HG02884 (cell line): ENCODE results near the gene PFKL.

Experiments used
- ATAC-seq: cut with Tn5 transposase; IDR thresholded peaks from one replicate; pipeline ENCODE4 v1.9.1; 2021; ENCODE audit warnings: mild to moderate bottlenecking, moderate library complexity; ENCODE audit not compliant: unreplicated experiment

PFKL gene

GRCh38 chr21:44310628-44311507, 11.0 kb downstream of the PFKL start:
- no peak for ATAC-seq

DNA sequence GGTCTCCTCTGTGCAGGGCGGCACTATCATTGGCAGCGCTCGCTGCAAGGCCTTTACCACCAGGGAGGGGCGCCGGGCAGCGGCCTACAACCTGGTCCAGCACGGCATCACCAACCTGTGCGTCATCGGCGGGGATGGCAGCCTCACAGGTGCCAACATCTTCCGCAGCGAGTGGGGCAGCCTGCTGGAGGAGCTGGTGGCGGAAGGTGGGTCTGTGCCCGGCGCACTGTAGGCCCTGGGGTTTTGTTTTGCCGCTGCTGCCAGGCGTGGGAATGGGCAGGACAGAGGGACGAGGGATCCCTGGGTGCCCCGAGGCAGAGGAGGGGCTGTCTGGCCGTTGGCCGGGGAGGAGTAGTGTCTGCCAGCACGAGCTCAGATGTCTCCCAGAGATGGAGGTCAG, 12.2 kb downstream of the PFKL start:
- ATAC-seq: no peak

DNA sequence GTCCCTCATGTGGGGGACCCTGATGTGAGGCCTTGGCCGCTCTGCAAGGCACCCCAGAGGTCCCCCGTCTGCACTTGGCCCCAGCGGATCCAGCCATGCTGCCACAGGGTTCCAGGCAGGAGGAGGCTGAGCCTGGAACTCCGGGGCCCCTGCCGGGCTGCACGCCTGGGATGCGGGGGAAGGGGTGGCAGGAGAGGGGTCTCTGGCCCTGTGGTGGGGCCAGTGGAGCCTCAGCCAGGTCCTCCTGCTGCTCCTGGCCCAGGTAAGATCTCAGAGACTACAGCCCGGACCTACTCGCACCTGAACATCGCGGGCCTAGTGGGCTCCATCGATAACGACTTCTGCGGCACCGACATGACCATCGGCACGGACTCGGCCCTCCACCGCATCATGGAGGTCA, 12.9 kb downstream of the PFKL start:
- no peak for ATAC-seq

- no peak for ATAC-seq
These were observed 13.6 kb downstream of the PFKL start for GRCh38 chr21:44313451-44313850.

DNA sequence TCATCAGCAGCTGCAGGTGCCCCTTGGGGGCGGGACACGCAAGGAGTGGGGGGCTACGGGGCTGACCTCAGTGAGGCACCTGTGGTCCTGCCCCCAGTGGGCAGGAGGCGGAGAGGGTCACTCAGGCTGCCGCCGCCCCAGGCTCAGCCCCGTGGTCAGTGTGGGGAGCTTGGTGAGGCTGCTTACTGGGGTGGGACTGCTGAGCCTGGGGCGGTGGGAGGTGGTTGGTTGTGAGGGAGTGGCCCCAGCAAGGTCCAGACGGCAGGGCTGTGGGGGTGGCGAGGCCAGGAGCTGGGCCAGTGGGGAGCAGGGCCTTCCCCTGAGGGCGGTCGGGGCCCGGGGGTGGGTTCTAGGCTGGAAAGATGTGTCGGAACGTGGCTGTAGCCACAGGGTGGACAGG, 14.3 kb downstream of the PFKL start:
- no peak for ATAC-seq

DNA sequence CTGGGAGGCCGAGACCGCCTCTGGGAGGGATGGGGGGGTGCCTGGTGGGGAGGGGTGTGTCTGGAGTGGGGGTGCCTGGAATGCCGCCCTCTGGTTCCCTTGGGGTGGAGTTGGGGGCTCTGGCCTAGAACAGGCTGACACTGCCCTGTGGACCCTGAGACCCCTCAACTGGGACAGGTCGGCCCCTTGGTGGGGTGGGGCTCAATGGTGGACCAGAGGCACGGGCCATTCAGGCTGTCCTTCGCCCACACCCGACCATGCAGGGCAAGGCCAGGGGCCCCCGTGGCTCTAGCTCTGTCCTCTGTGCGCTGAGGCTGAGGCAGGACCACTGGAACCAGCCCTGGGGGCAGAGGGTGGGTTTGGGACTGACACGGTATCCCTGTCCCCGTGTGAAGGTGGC, 14.7 kb downstream of the PFKL start:
- no peak for ATAC-seq

DNA sequence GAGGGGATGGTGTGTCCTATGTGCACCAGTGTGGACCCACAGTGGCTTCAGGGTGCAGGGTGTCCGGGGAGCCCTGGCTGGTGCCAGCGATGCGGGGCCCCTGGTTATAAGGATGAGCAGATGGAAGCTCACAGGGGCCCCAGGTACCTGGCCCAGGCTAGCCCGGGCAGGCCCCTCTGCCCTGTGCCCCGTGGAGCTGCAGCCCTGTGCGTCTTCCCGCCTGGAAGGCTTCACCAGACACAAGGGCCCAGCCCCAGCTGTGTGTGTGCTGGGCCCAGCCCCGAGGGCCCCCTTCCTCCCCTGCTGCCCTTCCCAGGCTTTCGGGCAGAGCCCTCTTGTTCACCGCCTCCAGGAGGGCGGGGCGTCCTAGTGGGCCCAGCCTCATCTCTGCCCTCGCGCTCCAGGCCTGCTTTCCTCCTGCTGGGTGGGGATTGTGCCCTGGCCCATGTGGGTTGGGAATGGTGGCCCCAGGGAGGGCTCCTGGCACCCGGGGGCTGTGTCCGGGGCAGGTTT, 15.9 kb downstream of the PFKL start:
- no peak for ATAC-seq

DNA sequence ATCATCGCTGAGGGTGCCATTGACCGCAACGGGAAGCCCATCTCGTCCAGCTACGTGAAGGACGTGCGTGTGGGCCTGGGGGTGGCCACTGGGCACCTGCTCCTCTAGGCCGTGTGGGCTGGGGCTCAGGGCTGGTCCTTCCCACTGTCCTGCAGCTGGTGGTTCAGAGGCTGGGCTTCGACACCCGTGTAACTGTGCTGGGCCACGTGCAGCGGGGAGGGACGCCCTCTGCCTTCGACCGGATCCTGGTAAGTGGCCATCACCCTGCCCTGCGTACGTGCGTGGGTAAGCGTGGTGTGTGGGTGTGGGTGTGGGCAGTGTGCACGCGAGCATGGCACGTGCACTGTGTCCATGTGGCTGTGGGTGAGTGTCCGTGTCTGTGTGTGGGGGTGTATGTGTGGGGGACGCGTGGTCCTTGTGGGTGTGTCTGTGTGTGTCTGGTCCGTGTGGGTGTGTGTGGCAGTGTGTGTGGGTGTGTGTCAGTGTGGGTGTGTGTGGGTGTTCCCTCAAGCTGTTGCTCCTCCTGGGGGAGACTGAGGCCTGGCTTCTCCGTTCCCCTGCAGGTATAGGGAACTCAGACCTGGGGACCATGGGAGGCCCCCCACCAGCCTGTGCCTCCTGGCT, 16.5 kb downstream of the PFKL start:
- ATAC-seq: no peak

DNA sequence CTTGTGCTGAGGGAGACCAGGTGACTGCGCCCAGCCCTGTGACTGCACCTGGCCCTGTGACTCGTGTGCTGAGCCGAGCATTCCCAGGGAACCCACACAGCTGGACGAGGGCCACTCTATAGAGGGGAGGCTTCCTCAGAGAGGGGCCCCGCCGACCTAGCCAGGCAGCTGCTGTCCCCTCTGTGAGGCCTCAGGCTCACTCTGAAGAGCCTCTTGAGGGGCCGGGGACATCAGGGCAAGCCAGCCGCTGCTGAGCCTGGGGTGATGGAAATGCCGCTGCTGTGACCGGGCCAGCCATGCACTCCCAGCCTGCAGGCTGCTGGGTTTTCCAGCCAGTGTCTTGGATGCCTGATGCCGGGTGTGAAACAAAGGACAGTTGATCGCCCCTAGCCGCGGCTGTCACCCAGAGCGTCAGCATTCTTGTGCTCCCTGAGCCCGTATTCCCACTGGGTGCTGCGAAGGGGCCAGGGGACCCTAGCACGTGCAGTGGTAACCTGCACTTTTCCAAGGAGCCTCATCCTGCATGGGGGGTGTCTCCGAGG, 17.5 kb downstream of the PFKL start:
- ATAC-seq: no peak

DNA sequence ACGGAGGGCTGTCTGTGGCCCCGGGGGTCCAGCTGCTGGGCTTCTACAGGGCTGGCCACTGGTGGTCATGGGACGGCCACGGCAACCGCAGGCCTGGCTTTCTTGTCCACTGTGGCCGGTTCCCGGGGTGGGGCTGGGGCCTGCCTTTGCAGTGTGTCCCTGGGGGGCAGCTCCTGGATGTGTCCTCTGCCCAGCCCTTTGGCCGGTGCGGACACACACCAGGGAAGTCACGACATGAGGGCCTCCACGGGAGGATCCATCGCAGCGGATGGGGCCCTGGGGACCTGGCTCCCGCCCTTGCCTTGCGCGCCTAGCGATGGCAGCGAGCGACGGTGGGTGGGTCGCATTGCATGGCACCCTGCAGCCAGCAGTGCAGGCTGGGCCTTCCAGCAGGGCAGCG, 18.0 kb downstream of the PFKL start:
- no peak for ATAC-seq

GRCh38 chr21:44318489-44319285, 18.8 kb downstream of the PFKL start:
- ATAC-seq: no peak

DNA sequence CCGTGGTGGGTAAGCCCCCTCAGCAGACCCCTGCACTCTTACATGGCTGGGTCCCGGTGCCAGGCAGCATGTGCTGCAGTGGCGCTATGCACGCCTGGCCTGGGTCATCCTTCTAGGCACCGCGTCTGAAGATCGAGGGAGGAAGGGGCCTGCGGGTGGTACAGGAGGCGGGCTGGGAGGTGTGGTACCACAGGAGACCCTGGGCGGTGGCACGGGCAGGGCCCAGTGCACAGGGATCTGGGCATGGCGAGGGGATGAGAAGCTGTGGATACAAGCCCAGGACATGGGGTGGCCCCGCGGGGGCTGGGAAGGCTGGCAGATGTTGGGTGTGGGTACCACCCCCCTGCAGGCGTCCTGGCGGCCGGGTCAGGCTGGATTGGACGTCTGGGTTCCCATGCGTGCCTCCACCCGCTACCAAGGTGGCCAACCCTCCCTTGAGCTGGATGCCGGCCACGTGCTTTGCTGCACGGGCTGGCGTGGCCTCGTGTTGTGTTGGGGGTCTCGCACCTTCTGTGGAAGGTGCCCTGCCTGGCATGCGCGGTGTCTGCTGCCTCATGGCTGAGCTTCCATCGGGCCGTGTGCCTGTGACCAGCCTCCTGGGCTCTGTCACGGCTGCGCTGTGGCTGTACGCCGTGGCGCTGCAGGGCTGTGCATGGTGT, 19.7 kb downstream of the PFKL start:
- no peak for ATAC-seq

GRCh38 chr21:44320847-44321246, 21.0 kb downstream of the PFKL start:
- no peak for ATAC-seq

DNA sequence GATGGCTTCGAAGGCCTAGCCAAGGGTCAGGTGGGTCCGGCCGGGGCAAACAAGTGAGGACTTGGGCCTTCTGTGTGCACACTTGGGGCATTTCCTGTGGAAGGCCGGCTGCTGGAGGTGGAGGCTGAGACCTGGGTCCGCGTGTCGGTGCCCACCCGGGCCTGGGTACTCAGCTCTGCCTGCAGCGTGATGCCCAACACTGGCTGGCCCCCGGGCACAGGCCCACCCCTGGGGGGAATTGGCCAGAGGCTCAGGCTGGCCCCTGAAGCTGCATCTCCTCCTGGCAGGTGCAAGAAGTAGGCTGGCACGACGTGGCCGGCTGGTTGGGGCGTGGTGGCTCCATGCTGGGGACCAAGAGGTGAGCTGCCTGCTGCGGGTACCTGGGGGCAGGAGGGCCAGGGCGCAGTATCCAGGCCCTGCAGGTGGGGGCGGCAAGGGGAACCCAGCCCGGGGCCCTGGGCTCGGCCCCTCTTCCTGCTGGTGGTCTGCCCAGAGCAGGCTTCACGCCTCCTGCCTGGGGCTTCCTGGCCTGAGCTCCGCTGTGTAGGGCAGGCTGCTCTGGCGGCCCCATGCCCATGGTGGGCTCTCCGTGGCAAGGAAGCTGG, 22.1 kb downstream of the PFKL start:
- no peak for ATAC-seq

DNA sequence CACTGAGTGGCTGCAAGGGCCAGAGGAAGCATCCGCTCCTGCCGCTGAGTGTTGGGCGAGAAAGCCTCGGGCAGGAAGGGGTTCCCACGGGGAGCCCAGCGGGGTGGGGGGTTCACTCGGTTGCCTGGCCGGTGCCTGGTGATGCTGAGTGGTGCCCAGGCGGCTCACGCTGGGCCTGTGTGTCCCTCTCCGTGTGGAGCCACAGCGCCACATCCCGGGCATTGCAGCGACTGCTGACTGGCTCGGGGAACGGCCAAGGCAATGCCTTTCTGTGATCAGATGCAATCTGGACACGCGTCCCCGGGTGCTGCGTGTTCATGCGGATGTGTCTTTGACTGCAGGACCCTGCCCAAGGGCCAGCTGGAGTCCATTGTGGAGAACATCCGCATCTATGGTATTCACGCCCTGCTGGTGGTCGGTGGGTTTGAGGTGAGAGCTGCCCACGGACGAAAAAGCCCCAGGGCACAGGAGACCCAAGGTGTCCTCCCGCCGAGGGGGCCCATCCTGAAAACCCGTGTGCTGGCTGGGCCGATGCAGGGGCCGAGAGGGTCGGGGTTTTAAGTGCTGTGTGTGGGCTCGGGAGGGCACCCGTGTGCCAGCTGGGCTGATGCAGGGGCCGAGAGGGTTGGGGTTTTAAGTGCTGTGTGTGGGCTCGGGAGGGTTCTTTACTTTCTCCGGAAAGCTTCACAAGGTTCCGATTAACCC, 22.9 kb downstream of the PFKL start:
- ATAC-seq: no peak

- ATAC-seq: no peak
These were observed 23.7 kb downstream of the PFKL start for GRCh38 chr21:44323591-44323990.

DNA sequence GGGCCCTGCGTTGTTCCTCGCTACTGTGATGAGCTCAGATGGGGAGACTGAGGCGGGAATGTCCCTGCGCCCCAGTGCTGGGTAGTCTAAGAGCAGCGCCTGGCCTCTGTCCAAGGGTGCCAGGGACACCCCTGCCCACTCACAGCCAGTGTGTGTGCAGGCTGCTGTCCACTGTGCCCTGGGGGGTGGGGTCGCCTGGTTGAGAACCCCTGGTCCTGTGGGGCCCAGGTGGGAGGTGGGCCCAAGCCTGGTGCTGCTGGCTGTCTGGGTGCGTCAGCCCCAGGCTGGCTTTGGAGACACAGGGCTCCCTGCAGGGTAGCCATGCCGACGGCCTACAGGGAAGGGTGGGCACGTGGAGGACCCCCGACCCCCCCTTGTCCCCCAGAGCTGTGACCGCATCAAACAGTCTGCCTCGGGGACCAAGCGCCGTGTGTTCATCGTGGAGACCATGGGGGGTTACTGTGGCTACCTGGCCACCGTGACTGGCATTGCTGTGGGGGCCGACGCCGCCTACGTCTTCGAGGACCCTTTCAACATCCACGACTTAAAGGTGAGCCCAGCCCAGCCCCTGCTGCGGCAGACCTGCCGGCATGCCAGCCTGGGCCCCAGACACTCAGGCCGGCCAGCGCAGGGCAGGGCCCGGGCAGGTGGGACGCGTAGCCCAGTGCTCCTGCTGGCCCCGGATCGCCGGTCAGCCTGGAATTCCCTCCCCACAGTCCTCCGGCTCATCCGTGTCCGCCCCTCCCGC, 24.4 kb downstream of the PFKL start:
- no peak for ATAC-seq

- ATAC-seq: no peak
These were observed 24.9 kb downstream of the PFKL start for GRCh38 chr21:44324854-44325107.
